ENCODE measurements around the gene LMTK2.

Gene LMTK2

GRCh38 chr7:98203261-98203963, 96.8 kb downstream of the LMTK2 start:
- no peak for DNase-seq (ENCODE audit: low read depth)

- no peak for DNase-seq (ENCODE audit: low read depth)
Observed at GRCh38 chr7:98203964-98204605, 97.4 kb downstream of the LMTK2 start.

- DNase-seq (ENCODE audit: low read depth): no peak
Observed at GRCh38 chr7:98204670-98205069, 98.0 kb downstream of the LMTK2 start.

- DNase-seq (ENCODE audit: low read depth): no peak
Observed at GRCh38 chr7:98205162-98205845, 98.6 kb downstream of the LMTK2 start.

DNA sequence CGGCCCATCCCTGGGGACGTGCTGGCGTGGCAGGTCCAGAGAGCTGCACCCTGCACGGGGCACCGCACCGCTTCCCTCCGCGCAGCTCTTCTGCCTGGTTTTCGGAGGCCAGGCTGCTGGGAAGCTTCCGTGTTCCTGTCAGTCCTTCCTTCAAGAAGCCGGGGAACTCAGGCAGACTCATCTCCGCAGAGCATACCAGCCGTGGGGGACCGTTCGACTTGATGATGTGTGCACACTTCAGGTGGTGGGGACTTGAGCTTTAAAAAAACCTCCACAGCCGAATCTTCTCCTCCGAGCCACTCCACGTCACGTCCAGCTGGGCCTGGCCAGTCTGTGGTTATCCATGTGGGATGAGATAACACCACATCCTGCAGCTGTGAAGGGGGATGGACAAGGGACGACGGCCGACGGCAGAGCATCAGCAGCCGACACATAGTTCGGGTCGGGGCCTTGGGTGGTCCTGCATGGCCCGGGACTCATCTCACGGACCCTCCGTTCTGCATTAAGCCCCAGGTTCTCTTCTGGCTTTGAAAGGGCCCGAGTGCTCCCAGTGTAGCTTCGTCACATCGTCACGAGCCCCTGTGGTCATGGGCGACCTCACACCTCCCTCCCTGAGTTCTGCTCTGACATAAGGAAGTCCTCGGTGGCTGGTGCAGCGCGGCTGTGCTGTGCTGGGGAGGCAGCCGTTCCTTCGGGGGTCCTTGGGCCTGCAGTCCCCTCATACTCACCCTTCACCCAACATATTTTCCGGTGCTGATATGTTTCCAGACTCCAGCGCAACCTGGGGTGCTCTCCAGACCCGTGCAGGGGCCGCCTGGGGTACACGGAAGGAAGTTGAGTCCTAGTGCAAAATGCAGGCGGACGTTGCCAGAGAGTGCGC, 100.0 kb downstream of the LMTK2 start:
- no peak for DNase-seq (ENCODE audit: low read depth)

GRCh38 chr7:98209166-98209920, 102.7 kb downstream of the LMTK2 start:
- DNase-seq (ENCODE audit: low read depth): no peak

GRCh38 chr7:98210513-98211220, 104.0 kb downstream of the LMTK2 start:
- no peak for DNase-seq (ENCODE audit: low read depth)

GRCh38 chr7:98211221-98211675, 104.6 kb downstream of the LMTK2 start, which contains the start of gene BHLHA15:
Gene BHLHA15, plus strand, starts transcription at chr7:98211439. Its CDS starts 871 bp downstream, at chr7:98212310.
- DNase-seq (ENCODE audit: low read depth): no peak

GRCh38 chr7:98211676-98212531, 105.2 kb downstream of the LMTK2 start:
- DNase-seq (ENCODE audit: low read depth): no peak

- DNase-seq (ENCODE audit: low read depth): no peak
Observed at GRCh38 chr7:98212532-98213041, 105.9 kb downstream of the LMTK2 start.

DNA sequence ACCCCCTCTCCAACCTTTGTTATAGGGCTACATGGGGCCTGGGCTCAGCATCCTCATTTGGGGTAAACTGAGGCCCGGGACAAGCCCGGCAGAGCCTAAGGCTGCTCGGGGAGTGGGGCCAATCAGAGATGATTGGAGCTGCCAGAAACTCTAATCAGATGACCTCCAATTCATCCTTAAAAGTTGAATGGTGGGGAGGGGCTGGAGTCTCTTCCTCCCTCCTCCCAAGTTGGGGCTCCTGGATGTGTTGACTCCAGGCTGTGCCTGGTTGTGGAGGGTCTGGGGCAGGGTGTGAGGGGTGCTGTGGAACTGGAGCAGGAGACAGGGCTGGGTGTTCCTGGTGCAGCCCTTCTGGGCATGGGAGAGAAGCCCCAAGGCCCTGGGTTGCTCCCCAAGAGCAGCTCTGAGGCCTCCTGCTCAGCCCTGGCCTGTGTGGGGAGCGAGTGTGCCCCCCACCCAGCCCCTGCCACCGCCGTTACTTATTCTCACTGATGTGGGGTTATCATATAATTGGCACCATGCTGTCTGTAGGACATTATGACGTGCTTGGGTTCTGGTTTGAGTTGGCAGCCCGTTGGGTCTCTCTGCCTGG, 106.7 kb downstream of the LMTK2 start:
- DNase-seq (ENCODE audit: low read depth): no peak

DNA sequence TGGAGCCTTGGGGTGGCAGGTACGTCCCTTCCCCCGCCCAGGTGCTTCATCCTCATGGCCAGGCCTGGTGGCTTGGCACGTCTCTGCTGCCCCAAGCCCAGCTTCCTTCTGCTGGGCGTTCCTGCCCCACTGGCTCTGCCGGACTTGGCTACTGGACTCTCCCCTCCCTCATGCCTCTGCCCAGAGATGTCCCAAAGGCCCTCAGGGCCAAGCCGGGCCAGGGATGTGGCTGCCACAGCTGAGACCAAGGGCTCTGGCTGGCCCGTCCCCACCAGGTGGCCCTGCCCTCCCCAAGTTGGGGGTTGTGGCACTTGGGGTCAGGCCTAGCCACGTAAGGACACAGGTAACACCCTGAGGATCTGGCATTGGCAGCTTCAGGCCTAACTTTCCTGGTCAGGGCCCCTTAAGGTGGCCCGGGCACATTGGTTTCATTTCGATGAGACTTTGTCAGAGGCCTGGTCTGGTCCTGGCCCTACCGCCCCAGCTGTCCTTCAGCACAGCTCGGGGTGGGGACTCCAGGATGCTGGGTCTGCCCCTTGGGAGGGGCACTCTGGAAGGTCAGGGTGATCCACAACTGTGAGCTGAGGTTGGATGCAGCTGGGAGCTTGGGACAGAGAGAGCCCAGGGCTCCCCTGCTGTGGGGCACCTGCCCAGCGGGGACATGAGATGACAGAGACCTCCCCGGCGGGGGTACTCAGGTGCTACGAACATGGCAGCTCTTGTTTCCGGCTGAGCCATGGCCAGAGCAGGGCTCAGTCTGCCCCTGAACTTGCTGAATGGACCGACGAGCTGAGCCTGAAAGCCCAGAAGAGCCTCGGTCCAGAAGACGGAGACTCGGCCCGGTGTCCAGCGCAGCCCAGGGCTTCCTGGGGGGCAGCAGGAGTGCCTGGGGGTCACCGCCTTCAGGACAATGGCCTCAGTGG, 107.5 kb downstream of the LMTK2 start:
- DNase-seq (ENCODE audit: low read depth): no peak

GRCh38 chr7:98214811-98215321, 108.2 kb downstream of the LMTK2 start:
- no peak for DNase-seq (ENCODE audit: low read depth)

DNA sequence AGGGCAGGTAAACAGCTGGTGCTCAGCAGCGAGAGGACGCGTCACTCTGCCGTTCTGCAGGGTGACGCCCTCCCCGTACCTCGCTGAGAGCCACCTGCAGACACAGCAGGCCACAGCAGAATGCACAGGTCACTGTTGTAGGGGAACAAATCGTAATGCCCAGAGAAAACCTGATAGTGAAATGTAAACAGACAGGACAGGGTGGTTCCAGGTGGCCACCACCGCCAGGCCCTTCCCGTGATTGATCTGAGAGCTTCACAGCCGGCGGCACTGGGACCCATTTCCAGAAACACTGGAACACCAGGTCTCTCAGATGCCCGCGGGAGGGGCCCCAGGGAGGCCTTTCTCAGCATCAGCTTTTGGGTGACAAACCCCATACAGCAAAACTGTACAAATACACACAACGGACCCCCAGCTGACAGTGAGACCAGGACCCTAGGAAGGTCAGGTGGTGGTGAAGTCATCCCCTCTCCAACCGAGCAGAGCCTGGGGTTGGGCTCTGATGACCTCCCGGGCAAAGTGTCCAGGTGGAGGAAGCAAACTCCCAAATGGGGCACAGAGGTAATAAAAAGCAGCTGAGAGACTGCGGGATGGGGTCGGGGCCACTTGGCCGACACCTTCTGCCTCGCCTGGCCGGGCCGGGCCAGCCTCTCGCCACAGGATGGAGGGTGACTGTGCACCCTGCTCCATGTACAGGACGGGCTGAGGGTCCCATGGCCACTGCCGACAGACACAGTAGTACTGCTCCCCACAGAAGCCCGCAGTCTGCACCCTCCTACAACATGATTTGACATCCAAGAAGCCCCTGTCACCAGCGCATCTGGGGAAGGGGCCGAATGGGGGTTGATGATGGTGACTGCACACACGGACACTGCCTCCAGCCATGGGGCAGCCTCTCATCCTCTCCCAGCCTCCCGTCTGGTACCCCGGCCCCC, 109.2 kb downstream of the LMTK2 start:
- DNase-seq (ENCODE audit: low read depth): no peak

GRCh38 chr7:98216941-98217622, 110.4 kb downstream of the LMTK2 start:
- no peak for DNase-seq (ENCODE audit: low read depth)

Measured in activated T-cell treated with anti-CD3 and anti-CD28 coated beads for 1 hour (primary cell).